Measurements from ENCODE around the gene FAM107B.

The FAM107B gene

GRCh38 chr10:14553448-14553847 is 221.2 kb downstream of the FAM107B start:
- no peaks in the 10 kb centered on the region for H3K27me3 ChIP-seq (ENCODE audit: control insufficient read depth, insufficient read depth, low read length)
- peaks cover 30% of the 10 kb centered on the region for H3K4me1 ChIP-seq (ENCODE audit: control insufficient read depth, insufficient read depth, low read length)

DNA sequence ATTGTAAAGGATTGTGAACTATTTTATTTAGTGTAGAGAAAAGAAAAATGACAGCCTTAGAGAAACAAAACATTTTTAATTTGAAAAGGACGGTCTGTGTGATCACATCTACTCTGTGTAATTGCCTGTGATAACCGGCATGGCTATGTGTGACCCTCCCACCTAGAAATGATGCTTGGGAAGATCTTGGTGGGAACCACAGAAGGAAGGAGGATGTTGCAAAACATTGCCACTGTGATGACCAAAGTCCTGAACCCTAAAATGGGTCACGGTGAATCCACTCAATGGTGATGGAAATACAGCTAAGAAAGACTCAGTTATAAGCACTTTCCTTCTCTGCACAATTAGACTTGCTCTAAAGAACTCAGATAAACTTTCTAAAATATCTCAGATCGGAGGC is 222.7 kb downstream of the FAM107B start:
- H3K36me3 ChIP-seq (ENCODE audit: control insufficient read depth, insufficient read depth, low read length): no peaks in the 10 kb centered on the region
- no peak overlapping the region for H3K9ac ChIP-seq (ENCODE audit: low read length)
- H3K4me3 ChIP-seq (ENCODE audit: low read depth, low read length): no peak overlapping the region
- H3K4me1 ChIP-seq (ENCODE audit: control insufficient read depth, insufficient read depth, low read length): peaks cover 36% of the 10 kb centered on the region
- H3K27ac ChIP-seq (ENCODE audit: low read depth, low read length): no peak overlapping the region
- no peaks in the 10 kb centered on the region for H3K27me3 ChIP-seq (ENCODE audit: control insufficient read depth, insufficient read depth, low read length)
- H3K9me3 ChIP-seq (ENCODE audit: control insufficient read depth, insufficient read depth, low read depth, low read length): no peaks in the 10 kb centered on the region

More at GRCh38 chr10:14553448-14553847, 221.2 kb downstream of the FAM107B start:
- H3K4me3 ChIP-seq (ENCODE audit: low read depth, low read length): no peak overlapping the region
- H3K9ac ChIP-seq (ENCODE audit: low read length): no peak overlapping the region
- H3K27ac ChIP-seq (ENCODE audit: low read depth, low read length): no peak overlapping the region
- no peaks in the 10 kb centered on the region for H3K36me3 ChIP-seq (ENCODE audit: control insufficient read depth, insufficient read depth, low read length)
- H3K9me3 ChIP-seq (ENCODE audit: control insufficient read depth, insufficient read depth, low read depth, low read length): no peaks in the 10 kb centered on the region

DNA sequence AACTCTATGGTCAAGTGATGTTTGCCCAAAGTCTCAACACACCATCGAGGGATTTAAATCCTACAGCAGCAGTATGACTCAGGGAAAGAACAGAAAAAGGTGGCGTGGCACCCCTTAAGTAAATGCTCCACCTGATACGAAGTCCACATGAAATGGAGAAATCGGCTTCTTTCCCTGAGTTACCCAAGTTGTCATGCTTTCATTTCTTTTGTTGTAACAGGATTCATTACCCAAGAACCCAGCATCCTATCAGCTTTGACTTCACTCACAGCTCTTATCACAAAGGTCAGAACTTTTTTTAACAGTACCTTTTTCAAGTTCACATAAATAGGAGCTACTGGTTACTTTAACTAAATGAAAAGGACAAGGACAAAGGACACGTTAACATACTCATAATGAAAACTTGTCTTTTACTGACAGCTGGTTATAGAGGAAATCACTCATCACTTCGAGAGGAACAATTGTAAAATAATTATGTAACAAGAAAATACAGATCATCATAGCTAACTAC is 224.2 kb downstream of the FAM107B start:
- Histone ChIP-seq H3K9ac (ENCODE audit: low read length) (no peak overlapping the region), H3K4me1 (ENCODE audit: control insufficient read depth, insufficient read depth, low read length) (peaks cover 27% of the 10 kb centered on the region), H3K27me3 (ENCODE audit: control insufficient read depth, insufficient read depth, low read length) (no peaks in the 10 kb centered on the region), H3K9me3 (ENCODE audit: control insufficient read depth, insufficient read depth, low read depth, low read length) (no peaks in the 10 kb centered on the region), H3K4me3 (ENCODE audit: low read depth, low read length) (no peak overlapping the region), H3K27ac (ENCODE audit: low read depth, low read length) (no peak overlapping the region), H3K36me3 (ENCODE audit: control insufficient read depth, insufficient read depth, low read length) (no peaks in the 10 kb centered on the region)

GRCh38 chr10:14549496-14549895 is 225.2 kb downstream of the FAM107B start:
- Histone ChIP-seq H3K27me3 (ENCODE audit: control insufficient read depth, insufficient read depth, low read length) (no peaks in the 10 kb centered on the region), H3K9me3 (ENCODE audit: control insufficient read depth, insufficient read depth, low read depth, low read length) (no peaks in the 10 kb centered on the region), H3K9ac (ENCODE audit: low read length) (no peak overlapping the region), H3K4me1 (ENCODE audit: control insufficient read depth, insufficient read depth, low read length) (peaks cover 21% of the 10 kb centered on the region), H3K4me3 (ENCODE audit: low read depth, low read length) (no peak overlapping the region), H3K36me3 (ENCODE audit: control insufficient read depth, insufficient read depth, low read length) (no peaks in the 10 kb centered on the region), H3K27ac (ENCODE audit: low read depth, low read length) (no peak overlapping the region)

GRCh38 chr10:14548970-14549369 is 225.7 kb downstream of the FAM107B start:
- Histone ChIP-seq H3K4me1 (ENCODE audit: control insufficient read depth, insufficient read depth, low read length) (peaks cover 16% of the 10 kb centered on the region), H3K27me3 (ENCODE audit: control insufficient read depth, insufficient read depth, low read length) (no peaks in the 10 kb centered on the region), H3K9ac (ENCODE audit: low read length) (no peak overlapping the region), H3K4me3 (ENCODE audit: low read depth, low read length) (no peak overlapping the region), H3K36me3 (ENCODE audit: control insufficient read depth, insufficient read depth, low read length) (no peaks in the 10 kb centered on the region), H3K9me3 (ENCODE audit: control insufficient read depth, insufficient read depth, low read depth, low read length) (no peaks in the 10 kb centered on the region), H3K27ac (ENCODE audit: low read depth, low read length) (no peak overlapping the region)

- Histone ChIP-seq H3K27ac (ENCODE audit: low read depth, low read length) (no peak overlapping the region), H3K9ac (ENCODE audit: low read length) (no peak overlapping the region), H3K9me3 (ENCODE audit: control insufficient read depth, insufficient read depth, low read depth, low read length) (no peaks in the 10 kb centered on the region), H3K36me3 (ENCODE audit: control insufficient read depth, insufficient read depth, low read length) (no peaks in the 10 kb centered on the region), H3K4me3 (ENCODE audit: low read depth, low read length) (no peak overlapping the region), H3K27me3 (ENCODE audit: control insufficient read depth, insufficient read depth, low read length) (no peaks in the 10 kb centered on the region), H3K4me1 (ENCODE audit: control insufficient read depth, insufficient read depth, low read length) (peaks cover 11% of the 10 kb centered on the region)
Measured at GRCh38 chr10:14548474-14548873, 226.2 kb downstream of the FAM107B start.

- Histone ChIP-seq H3K4me3 (ENCODE audit: low read depth, low read length) (no peak overlapping the region), H3K27ac (ENCODE audit: low read depth, low read length) (no peak overlapping the region), H3K9me3 (ENCODE audit: control insufficient read depth, insufficient read depth, low read depth, low read length) (no peaks in the 10 kb centered on the region), H3K36me3 (ENCODE audit: control insufficient read depth, insufficient read depth, low read length) (no peaks in the 10 kb centered on the region), H3K4me1 (ENCODE audit: control insufficient read depth, insufficient read depth, low read length) (peaks cover 8% of the 10 kb centered on the region), H3K27me3 (ENCODE audit: control insufficient read depth, insufficient read depth, low read length) (no peaks in the 10 kb centered on the region), H3K9ac (ENCODE audit: low read length) (no peak overlapping the region)
Measured at GRCh38 chr10:14547816-14548215, 226.9 kb downstream of the FAM107B start.

DNA sequence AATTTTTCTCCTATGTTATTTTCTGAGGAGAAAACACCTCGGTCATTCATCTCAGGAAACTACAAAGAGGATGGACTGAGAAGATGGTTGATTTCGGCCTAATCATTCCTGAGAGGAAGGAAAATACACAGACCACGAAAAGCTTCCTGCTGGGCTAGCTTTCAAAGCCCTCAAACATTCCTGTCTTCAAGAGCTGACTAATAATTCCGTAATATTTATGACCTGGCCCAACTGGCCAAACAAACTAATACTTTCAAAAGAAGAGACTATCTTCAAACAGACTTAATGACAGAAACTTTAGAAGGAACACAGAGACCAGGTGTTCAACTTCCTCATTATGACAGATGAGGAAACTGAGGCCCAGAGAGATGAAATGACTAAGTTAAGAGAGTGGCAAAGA is 228.9 kb downstream of the FAM107B start:
- Histone ChIP-seq H3K4me3 (ENCODE audit: low read depth, low read length) (no peak overlapping the region), H3K27me3 (ENCODE audit: control insufficient read depth, insufficient read depth, low read length) (no peaks in the 10 kb centered on the region), H3K4me1 (ENCODE audit: control insufficient read depth, insufficient read depth, low read length) (peaks cover 8% of the 10 kb centered on the region), H3K27ac (ENCODE audit: low read depth, low read length) (no peak overlapping the region), H3K9me3 (ENCODE audit: control insufficient read depth, insufficient read depth, low read depth, low read length) (no peaks in the 10 kb centered on the region), H3K9ac (ENCODE audit: low read length) (no peak overlapping the region), H3K36me3 (ENCODE audit: control insufficient read depth, insufficient read depth, low read length) (no peaks in the 10 kb centered on the region)

GRCh38 chr10:14543904-14544210 is 230.8 kb downstream of the FAM107B start:
- H3K9ac ChIP-seq (ENCODE audit: low read length): no peak overlapping the region
- H3K9me3 ChIP-seq (ENCODE audit: control insufficient read depth, insufficient read depth, low read depth, low read length): no peaks in the 10 kb centered on the region
- peaks cover 8% of the 10 kb centered on the region for H3K4me1 ChIP-seq (ENCODE audit: control insufficient read depth, insufficient read depth, low read length)
- H3K27me3 ChIP-seq (ENCODE audit: control insufficient read depth, insufficient read depth, low read length): no peaks in the 10 kb centered on the region
- H3K27ac ChIP-seq (ENCODE audit: low read depth, low read length): no peak overlapping the region
- no peaks in the 10 kb centered on the region for H3K36me3 ChIP-seq (ENCODE audit: control insufficient read depth, insufficient read depth, low read length)
- no peak overlapping the region for H3K4me3 ChIP-seq (ENCODE audit: low read depth, low read length)

DNA sequence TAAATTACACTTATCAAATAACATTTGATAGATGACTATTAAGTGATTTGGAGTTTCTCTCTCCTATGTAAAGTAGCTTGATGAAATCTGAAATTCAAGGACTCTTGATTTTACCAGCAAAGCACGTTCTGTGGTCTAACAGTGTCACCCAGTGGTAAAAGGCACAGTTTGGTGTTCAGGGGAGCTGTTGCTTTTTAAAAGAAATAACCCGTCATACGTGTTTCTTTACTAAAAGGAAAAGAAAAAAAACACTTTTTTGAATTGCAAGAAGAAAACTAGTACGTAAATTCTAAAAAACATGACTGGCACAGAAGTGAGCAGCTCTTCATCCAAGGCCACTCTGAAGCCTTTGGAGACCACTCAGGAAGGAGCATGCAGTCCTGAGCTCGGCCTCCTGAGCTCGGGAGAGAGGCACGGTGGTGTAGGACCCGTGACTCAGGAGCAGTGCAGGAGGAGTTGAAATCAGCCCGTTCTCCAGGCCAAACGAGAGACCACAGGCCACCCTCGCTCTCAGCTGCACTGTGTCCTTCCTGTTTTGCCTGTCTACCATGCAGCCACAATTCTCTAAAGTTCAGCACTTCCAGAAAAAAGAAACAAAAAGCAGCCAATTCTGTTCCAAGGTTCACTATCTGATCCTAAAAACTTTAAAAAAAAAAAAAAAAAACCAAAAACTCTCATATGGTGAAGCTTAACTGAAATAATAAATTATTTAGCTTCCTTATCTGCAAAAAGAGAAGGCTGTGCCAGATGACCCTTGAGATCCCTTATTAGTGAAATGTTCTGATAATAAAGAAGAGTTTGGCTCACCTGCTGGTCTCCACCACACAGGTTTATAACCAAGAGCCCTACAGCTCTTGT is 231.4 kb downstream of the FAM107B start:
- Histone ChIP-seq H3K27ac (ENCODE audit: low read depth, low read length) (no peak overlapping the region), H3K27me3 (ENCODE audit: control insufficient read depth, insufficient read depth, low read length) (no peaks in the 10 kb centered on the region), H3K36me3 (ENCODE audit: control insufficient read depth, insufficient read depth, low read length) (no peaks in the 10 kb centered on the region), H3K4me3 (ENCODE audit: low read depth, low read length) (no peak overlapping the region), H3K4me1 (ENCODE audit: control insufficient read depth, insufficient read depth, low read length) (peaks cover 4% of the 10 kb centered on the region), H3K9me3 (ENCODE audit: control insufficient read depth, insufficient read depth, low read depth, low read length) (no peaks in the 10 kb centered on the region), H3K9ac (ENCODE audit: low read length) (no peak overlapping the region)

- H3K9ac ChIP-seq (ENCODE audit: low read length): no peak overlapping the region
- no peak overlapping the region for H3K4me3 ChIP-seq (ENCODE audit: low read depth, low read length)
- H3K27ac ChIP-seq (ENCODE audit: low read depth, low read length): no peak overlapping the region
- H3K9me3 ChIP-seq (ENCODE audit: control insufficient read depth, insufficient read depth, low read depth, low read length): no peaks in the 10 kb centered on the region
- H3K36me3 ChIP-seq (ENCODE audit: control insufficient read depth, insufficient read depth, low read length): no peaks in the 10 kb centered on the region
- no peaks in the 10 kb centered on the region for H3K27me3 ChIP-seq (ENCODE audit: control insufficient read depth, insufficient read depth, low read length)
- H3K4me1 ChIP-seq (ENCODE audit: control insufficient read depth, insufficient read depth, low read length): no peaks in the 10 kb centered on the region
Measured at GRCh38 chr10:14541379-14541778, 233.3 kb downstream of the FAM107B start.
